GM18868 (cell line): ENCODE results near the gene PLAC8L1.

Experiments used
- ATAC-seq: cut with Tn5 transposase; IDR thresholded peaks from one replicate; pipeline ENCODE4 v1.9.1; 2021; ENCODE audit warnings: mild to moderate bottlenecking, moderate library complexity; ENCODE audit not compliant: unreplicated experiment

PLAC8L1 gene

GRCh38 chr5:146081556-146081955 lies 23.8 kb downstream of the PLAC8L1 start:
- ATAC-seq = no peak

- peak; percentile 35 for ATAC-seq
Observed at GRCh38 chr5:146079695-146080373, 25.5 kb downstream of the PLAC8L1 start.

- no peak for ATAC-seq
Observed at GRCh38 chr5:146078566-146078965, 26.8 kb downstream of the PLAC8L1 start.

GRCh38 chr5:146076455-146076854 lies 28.9 kb downstream of the PLAC8L1 start:
- no peak for ATAC-seq

- no peak for ATAC-seq
Observed at GRCh38 chr5:146076028-146076427, 29.3 kb downstream of the PLAC8L1 start.

DNA sequence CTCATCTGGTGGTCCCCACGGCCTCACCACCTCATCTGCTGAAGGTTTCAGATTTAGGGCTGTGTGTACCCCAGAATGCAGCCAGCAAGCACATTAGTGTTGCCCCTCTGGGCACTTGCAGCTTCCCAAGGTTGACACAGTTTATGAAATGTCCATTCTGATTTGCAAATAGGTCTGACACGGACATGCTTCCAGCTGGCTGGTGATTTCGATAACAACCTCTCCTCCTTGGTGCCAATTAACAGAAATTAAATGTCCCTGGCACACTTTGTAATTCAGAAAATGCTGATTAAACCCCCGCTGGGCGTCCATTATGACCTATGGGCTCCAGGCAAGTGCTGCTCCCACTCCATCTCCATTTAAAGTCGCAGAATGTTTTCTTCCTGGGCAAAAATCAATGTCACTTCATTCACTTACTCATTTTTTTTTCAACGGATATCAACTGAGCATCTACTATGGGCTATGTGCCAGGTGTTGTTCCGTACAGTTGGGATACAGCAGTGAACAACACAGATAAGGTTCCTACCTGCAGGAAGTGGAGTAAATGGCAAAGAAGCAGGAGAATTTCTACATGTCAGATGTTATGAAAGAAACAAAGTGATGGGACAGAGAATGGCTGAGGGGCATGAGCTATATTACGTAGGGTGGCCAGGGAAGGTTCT lies 32.0 kb downstream of the PLAC8L1 start:
- no peak for ATAC-seq

GRCh38 chr5:146072595-146072994 lies 32.8 kb downstream of the PLAC8L1 start:
- ATAC-seq = no peak

DNA sequence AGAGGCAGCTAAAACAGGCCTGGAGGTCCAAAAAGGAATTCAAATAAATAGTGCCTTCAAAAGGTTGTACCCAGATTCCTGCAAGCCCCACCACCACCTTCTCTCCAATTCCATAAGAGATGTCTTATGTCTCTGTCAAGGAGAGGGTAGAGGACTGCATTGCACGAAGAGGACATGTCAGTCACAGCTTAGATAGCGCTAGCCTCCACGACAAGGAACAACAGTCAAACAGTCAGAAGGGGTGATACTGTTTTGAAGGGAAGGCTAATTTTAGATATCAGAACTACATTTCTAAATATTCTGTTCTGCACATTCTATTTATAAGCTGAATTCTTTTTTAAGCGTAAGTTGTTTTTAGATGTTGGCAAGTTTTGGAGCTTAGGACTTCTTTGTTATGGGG lies 34.2 kb downstream of the PLAC8L1 start:
- no peak for ATAC-seq

GRCh38 chr5:146070746-146071145 lies 34.6 kb downstream of the PLAC8L1 start:
- no peak for ATAC-seq

GRCh38 chr5:146069780-146070099 lies 35.6 kb downstream of the PLAC8L1 start:
- ATAC-seq = peak; percentile 50

DNA sequence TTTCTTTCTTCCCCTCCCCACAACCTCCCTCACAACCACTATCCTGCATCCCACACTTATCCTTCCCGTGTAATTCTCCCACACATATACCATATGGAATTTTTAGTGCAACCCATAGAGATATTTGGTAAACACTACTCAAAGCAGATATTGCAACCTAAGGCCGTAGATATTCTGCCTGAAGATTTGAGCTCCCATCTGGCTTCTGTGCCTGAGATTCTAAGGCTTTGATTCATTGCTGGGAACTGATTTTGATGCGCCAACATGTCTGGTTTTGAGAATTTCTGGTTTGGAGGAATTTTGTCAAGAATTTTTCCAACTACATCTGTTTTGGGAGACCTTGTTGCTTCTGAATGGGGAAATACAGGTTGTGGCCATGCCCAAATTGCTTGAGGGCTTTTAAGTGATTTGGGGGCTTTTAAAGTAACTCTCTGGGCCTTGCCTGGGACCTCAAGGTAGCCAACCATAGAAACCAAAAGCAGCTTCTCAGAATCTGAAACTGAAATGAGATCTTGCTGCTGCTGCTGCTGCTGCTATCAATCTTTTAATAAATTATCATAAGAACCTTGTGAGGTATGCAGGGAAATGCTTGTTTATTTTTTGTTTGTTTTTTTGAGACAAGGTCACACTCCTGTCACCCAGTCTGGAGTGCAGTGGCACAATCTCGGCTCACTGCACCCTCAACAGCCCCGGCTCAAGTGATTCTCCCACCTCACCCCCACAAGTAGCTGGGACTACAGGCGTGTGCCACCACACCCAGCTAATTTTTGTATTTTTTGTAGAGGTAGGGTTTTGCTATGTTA lies 36.2 kb downstream of the PLAC8L1 start:
- peak; percentile 59 for ATAC-seq

- no peak for ATAC-seq
Observed at GRCh38 chr5:146068206-146068605, 37.2 kb downstream of the PLAC8L1 start.

DNA sequence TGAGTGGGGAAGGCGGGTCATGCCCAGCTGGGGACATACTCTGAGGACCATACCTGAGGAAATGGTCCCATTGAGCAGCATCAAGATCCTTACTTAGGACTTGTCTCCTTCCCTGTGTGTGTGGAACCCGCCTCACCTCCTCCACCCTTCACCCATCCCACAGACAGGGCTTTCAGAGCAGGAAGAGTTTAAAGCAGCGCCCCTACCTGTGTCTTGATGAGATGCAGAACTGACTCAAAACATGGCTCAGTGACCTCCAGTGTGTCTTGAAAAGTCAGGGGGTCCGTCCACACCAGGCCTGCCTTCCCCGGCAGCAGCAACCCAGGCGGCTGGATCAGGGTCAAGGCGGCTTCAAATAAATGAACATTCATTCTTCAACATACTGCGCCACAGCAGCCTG lies 38.4 kb downstream of the PLAC8L1 start:
- no peak for ATAC-seq

DNA sequence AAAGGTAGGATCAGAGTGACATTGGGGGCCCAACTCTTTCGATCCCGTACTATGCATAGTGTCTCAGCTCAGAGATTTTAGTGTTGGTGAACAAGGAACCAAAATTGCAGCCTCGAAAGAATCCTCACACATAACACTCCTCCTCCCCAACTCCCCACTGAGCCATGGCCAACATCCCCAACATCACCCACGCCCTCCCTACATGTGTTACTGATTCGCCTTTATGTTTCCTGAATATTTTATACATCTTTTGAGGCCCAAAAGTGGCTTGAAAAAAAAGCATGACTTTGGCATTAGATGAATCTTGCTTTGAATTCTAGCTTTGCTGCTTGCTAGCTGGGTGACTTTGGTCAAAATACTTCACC lies 45.2 kb downstream of the PLAC8L1 start:
- ATAC-seq = no peak

GRCh38 chr5:146059460-146060220 lies 45.7 kb downstream of the PLAC8L1 start:
- no peak for ATAC-seq

DNA sequence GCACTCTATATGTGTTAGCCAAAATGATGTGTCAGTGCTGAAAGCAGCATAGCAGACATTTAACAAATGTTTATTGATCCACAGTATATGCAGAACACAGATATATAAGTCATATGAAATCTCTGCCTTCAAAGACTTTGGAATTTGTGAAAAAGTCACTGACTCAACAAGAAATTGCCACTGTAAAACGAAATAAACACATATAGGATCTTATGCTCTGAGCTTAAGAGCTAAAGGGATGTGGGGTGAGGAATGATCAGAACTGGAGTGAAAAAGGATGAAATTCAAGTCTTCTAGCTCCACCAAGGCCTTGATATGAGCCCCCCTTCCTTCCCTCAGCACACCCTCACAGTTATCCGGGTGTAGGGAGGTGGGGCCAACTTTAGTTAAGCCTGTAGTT lies 49.9 kb downstream of the PLAC8L1 start:
- ATAC-seq = no peak

- ATAC-seq = no peak
Observed at GRCh38 chr5:146052780-146053179, 52.6 kb downstream of the PLAC8L1 start.

- ATAC-seq = no peak
Observed at GRCh38 chr5:146051678-146052077, 53.7 kb downstream of the PLAC8L1 start.

DNA sequence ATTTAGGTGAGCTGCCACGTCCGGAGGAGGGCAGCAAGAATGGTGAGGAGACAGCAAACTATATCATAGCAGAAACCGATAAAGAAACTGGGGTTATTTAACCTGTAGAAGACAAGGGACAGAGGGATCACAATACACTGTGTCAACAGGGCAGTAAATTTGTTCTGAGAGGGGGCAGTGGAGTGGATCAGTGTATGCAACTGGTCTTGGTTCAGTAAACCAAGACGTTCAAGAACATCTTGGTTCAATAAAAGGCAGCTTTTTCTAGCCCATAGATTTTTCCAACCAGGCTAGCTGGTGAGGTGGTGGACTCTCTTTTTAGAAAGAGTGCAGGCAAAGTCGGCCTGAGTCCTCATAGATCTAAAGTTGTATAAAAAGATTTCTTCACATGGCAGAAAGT lies 55.3 kb downstream of the PLAC8L1 start:
- ATAC-seq = no peak

DNA sequence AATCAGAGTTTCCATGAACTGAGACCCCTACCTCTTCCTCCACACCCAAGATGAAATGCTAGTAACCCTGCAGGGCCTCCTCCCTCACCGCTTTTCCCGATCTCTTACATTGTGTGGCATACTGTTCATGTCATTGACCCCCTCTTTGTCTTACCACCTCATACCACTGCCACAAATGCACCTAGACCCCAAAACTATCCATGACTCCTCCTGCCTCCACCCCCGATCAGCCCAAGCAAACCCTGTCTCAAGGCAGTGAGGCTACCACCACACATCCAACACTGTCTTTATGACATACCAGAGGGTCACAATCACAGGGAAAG lies 55.7 kb downstream of the PLAC8L1 start:
- ATAC-seq = no peak

DNA sequence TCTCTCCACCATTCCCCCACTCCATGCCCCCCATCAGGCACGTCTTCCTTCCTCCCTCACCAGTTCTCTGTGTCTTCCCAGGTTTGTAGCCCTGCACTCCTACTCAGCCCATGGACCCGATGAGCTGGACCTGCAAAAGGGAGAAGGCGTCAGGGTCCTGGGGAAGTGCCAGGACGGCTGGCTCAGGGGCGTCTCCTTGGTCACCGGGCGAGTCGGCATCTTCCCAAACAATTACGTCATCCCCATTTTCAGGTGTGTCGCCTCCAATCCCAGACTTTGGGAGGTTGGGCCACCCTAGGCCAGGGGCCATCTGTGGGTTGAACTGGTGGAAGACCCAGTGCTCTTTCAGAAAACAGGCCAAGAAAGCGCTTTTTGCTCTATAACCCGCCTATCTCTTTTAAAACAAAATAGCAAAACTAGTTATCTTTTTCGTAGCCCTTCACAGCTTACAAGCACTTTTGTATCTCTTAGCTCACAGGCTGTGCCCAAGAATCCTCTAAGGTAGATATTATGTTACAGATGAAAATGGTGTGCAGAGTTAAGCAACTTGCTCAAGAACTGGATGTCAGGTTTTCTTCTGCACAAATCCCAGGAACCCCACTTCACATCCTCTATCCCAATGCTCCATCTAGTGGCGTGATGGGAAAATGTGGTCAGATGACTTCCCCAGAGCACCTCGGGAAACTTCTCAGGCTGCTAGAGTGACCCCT lies 56.2 kb downstream of the PLAC8L1 start:
- no peak for ATAC-seq
